PC-3 (cell line): ENCODE measurements around the gene ADAMTSL1.

ENCODE experiments used
- EZH2phosphoT487 ChIP-seq: fragments of 300-600 bp; sonication (generic); IDR thresholded peaks from 2 replicates; pipeline ENCODE4 v1.6.1; 2018; ENCODE audit warnings: mild to moderate bottlenecking, antibody characterized with exemption, low read length, borderline replicate concordance
- TF ChIP-seq, protein P1 (sequence below): fragments of 300-600 bp; sonication (generic); conservative IDR thresholded peaks from 2 replicates; pipeline ENCODE4 v1.5.1; 2017; ENCODE audit warnings: antibody characterized with exemption, low read depth, mild to moderate bottlenecking, low read length

DNA sequence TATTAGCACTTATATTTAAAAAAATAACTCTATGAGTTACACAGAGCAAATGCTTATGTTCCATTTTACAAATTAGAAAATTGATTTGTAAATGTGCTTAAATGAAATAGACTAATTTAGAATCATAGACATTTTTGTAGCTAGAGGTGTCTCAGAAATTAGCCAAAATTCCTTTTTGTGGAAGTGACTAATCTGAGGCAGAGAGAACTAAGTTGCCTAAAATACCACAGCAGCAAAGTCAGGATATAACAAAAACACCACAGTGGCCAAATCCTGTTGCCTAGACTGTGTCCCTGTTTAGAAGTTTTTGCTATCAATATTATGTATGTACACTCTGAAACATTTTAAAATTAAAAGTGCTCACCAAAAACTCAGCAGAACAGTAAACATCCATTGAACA lies 18.7 kb downstream of the ADAMTSL1 start:
- no peak for TF ChIP-seq EZH2phosphoT487
- TF ChIP-seq, protein P1, sequence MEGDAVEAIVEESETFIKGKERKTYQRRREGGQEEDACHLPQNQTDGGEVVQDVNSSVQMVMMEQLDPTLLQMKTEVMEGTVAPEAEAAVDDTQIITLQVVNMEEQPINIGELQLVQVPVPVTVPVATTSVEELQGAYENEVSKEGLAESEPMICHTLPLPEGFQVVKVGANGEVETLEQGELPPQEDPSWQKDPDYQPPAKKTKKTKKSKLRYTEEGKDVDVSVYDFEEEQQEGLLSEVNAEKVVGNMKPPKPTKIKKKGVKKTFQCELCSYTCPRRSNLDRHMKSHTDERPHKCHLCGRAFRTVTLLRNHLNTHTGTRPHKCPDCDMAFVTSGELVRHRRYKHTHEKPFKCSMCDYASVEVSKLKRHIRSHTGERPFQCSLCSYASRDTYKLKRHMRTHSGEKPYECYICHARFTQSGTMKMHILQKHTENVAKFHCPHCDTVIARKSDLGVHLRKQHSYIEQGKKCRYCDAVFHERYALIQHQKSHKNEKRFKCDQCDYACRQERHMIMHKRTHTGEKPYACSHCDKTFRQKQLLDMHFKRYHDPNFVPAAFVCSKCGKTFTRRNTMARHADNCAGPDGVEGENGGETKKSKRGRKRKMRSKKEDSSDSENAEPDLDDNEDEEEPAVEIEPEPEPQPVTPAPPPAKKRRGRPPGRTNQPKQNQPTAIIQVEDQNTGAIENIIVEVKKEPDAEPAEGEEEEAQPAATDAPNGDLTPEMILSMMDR: no peak
